GM18520 (cell line): ENCODE data around the gene CHST4.
"Not testable (repeated sequence)": the region's sequence is repeated elsewhere in the genome, so short reads cannot be mapped to it uniquely, and the experiment has no call there.

Experiments used
- ATAC-seq: cut with Tn5 transposase; IDR thresholded peaks from one replicate; pipeline ENCODE4 v1.9.1; 2021; ENCODE audit not compliant: unreplicated experiment

The CHST4 gene

DNA sequence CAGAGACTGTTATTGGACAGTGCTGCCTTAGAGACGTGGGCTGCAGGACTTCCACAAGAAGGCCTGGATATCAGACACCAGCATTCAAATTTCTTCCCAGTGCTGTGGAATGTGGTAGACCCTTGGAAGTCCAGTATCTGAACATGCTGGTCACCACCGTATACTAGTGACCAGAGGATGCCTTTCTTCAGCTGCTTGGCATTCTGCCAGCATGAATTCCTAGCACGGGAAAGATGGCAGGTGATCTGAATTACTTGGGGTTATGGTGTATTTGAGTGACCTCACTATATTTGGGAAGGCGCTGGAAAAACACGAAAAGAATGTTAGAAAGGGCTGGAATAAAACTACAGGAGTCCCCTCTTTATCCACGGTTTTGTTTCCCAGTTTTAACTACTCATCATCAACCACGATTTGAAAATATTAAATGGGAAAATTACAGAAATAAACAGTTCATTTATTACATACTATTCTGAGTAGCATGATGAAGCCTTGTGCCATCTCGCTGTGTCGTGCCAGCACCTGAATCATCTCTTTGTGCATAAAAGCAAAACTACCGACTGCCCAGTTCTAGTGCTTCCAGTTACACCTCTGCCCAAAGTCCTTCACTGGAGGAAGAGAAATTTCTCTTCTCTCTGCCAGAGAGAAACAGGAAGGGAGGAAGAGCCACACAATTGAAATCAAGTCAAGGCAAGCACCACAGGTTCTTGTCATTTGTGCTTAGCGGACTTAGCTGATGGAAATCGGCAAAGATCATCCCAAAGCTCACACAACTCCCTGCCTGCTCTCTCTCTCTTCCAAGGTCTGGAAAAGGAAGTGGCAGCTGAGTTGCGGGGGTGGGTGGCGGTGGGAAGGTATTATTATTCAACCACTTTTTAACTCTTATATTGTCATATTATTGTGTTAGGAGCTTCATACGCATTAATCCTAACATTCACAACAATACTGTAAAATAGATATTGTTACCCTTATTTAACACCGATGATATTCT, 1.4 kb upstream of the CHST4 start:
- no peak for ATAC-seq

GRCh38 chr16:71528257-71528656, 2.0 kb downstream of the CHST4 start:
- ATAC-seq, result no peak

- no peak for ATAC-seq
These were observed 2.6 kb downstream of the CHST4 start for GRCh38 chr16:71528863-71529262.

- no peak for ATAC-seq
These were observed 6.1 kb downstream of the CHST4 start for GRCh38 chr16:71532366-71532765.

GRCh38 chr16:71536752-71537499, 10.7 kb downstream of the CHST4 start:
- no peak for ATAC-seq

GRCh38 chr16:71537643-71538042, 11.4 kb downstream of the CHST4 start:
- ATAC-seq, result peak; percentile 49

DNA sequence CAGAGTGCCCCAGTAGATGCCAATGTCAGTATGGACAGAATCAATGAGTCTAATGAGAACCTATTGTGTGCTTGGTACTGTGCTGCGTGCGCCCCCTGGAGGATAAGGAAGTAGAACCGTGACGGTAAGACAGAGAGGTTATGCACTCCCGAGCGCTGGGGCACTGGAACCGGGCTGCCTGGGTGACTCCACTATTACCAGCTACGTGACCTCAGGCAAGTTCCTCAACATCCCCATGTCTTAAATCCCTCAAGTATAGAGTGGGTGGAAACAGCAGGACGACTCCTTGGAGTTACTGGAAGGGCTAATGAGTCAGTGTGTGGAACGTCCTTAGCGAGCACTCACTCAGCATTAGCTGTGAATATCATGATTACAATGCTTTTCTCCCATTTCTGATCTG, 16.2 kb downstream of the CHST4 start:
- ATAC-seq, result no peak

DNA sequence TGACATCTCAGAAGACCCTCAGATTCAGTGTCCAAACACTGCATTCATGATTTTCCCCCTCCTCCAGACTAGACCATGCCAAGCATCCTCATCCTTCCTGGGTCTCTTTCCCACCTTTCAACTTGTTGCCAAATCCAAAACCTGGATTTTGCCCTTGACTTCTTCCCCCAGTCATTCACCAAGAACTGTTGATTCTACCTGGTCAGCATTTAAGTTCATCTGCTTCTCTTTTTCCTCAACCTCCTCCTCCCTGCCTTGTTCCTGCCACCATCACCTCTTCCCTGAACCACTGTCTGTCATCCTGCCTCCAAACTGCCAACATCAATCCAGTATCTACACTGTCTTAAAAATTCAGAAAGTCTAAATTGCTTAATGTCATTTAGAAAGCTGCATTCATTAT, 20.9 kb downstream of the CHST4 start:
- ATAC-seq, result no peak

GRCh38 chr16:71552698-71553503, 26.7 kb downstream of the CHST4 start:
- ATAC-seq, result no peak

- no peak for ATAC-seq
These were observed 29.1 kb downstream of the CHST4 start for GRCh38 chr16:71555230-71555891.

GRCh38 chr16:71557299-71557698, 31.1 kb downstream of the CHST4 start:
- no peak for ATAC-seq

GRCh38 chr16:71557954-71558582, 31.8 kb downstream of the CHST4 start:
- ATAC-seq, result no peak

DNA sequence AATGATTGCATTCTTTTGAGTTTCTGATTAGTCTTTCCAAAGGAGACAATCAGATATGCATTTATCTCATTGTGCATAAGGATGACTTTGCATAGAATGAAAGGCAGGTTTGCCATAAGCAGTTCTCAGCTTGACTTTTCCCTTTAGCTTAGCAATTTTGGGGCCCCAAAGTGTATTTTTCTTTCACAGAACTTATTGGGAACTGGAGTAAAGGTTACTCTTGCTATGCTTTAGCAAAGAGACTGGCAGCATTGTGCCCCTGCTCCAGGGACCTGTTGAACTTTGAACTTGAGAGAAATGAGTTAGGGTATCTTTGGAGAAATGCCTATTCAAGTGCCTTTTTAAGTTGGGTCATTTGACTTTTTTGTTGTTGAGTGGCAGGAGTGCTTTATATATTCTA, 33.6 kb downstream of the CHST4 start:
- no peak for ATAC-seq

DNA sequence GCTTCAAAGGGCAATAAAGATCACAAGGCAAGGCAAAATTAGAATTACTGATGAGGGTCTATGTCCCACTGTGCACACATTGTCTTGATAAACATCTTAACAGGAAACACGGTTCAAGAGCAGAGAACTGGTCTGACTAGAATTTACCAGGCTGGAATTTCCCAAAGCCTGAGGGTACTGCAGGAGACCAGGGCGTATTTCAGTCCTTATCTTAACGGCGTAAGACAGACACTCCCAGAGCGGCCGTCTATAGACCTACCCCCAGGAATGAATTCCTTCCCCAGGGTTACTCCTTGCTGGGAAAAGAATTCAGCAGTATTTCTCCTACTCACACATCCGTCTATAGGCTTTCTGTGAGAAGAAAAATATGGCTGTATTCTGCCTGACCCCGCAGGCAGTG, 35.7 kb downstream of the CHST4 start:
- not testable (repeated sequence) for ATAC-seq

- ATAC-seq, result no peak
These were observed 36.3 kb downstream of the CHST4 start for GRCh38 chr16:71562552-71562951.

DNA sequence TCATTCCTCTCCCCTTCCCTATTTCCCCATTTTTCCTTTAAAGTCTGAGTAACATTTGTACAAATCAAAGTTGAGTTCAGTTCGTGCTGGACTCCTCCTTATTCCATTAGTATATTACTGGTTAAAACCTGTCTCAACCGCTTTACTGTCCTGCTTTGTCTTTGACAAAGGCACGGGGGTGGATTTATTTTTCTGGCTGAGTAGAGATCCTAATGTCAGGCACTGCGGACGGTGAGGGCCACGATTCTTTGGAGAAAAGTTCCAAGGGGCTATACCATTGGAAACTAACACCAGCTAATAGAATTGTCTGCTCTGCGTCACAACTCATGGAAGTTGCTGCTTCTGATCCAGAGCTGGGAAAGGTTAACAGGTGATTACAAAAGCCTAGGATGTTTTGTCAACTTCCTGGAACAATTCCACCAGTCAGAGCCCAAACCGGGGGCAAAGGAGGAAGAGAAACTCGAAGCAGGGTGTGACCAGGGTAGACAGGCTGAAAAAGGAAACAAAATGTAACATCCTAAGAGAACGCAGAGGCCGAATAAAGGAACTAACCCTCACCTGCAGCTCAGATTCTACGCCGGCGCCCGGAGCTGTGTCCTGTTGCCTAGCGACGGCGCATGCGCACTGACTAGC, 38.2 kb downstream of the CHST4 start:
- ATAC-seq, result peak; percentile 78

DNA sequence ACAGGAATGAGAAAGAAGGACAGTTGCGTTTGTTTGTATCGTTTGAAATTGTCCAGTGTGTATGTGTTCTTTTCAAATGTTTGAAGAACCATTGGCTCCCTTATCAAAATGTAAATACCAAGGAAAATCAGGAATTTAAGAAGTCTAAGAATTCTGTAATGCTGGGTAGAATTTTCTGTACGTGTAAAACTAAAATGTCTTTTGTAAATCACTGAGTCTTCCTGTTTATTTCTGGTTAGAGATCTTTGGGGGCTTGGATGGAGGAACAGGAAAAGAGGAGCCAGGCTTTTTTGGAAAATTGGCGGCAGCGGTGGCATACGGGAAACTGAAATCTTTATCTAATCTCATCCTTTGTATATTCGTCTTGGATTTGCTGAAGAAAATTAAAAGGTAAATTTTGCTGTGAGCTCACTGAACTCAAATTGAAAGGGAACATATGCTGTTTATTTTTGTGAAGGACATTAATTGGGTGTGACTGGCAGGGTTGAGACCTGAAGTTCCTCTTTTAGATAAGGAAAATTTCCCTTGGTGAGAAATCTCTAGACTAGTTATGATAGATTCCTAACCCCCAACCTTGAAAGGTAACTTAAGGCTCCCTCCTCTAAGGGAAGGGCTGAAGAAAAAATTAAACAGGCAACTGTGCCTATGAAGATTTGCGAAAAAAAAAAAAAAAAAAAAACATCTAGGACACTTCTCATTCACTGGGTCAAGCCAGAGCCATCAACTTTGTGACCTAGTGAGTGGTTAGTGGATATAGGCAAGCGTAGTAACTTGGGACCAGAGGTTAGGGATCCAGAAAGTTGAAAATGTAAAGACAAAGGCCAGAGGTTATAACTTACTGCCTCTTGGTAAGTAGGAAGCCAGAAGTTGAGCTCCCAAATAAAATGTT, 39.8 kb downstream of the CHST4 start:
- ATAC-seq, result no peak

- no peak for ATAC-seq
These were observed 41.7 kb downstream of the CHST4 start for GRCh38 chr16:71567931-71568330.

DNA sequence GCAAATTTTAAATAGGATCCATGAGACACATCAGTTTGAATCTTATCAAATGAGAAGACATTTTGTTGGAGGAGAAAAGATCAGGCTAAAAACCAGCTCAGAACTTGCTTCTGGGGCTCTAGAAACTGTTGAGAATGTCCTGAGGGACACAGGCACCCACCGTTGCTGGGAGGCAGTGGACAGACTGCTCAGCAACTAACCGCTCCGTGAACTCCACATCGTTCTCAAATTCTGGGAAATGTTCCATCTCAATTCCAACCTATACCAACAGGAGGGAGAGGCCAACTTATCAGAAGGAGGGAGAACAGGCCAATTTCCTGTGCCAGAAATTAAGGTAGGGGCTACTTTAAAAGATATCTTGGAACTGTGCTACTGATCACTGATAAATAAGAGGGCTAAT, 42.3 kb downstream of the CHST4 start:
- ATAC-seq, result no peak
